Measurements from ENCODE around the gene PFDN1.

PFDN1 gene

GRCh38 chr5:140235791-140236551 is 66.9 kb downstream of the PFDN1 start:
- no peak for DNase-seq (ENCODE audit: low spot score)
- in situ Hi-C loops (cut with MboI; ENCODE audit: low sequenced_read_pairs, unreplicated experiment), result loop anchor here (25.0 kb wide), 1 partner anchor 476 kb away; the partner anchor contains the start of gene ZMAT2
- no peak for TF ChIP-seq CTCF (IDR thresholded peaks at IDR 0.05; ENCODE audit: borderline replicate concordance, control extremely low read depth, extremely low read depth, insufficient read depth, missing control alignments)

- no peak for DNase-seq (ENCODE audit: low spot score)
- in situ Hi-C loops (cut with MboI; ENCODE audit: low sequenced_read_pairs, unreplicated experiment), result loop anchor here (5.0 to 25.0 kb wide), 2 partner anchors 123 to 478 kb away; partner anchors contain the start of gene ZMAT2
- no peak for TF ChIP-seq CTCF (IDR thresholded peaks at IDR 0.05; ENCODE audit: borderline replicate concordance, control extremely low read depth, extremely low read depth, insufficient read depth, missing control alignments)
Measured at GRCh38 chr5:140234377-140234989, 68.4 kb downstream of the PFDN1 start.

GRCh38 chr5:140232731-140233130 is 70.2 kb downstream of the PFDN1 start:
- in situ Hi-C loops (cut with MboI; ENCODE audit: low sequenced_read_pairs, unreplicated experiment), result loop anchor here (5.0 to 25.0 kb wide), 2 partner anchors 125 to 480 kb away; partner anchors contain the start of gene ZMAT2
- TF ChIP-seq CTCF (IDR thresholded peaks at IDR 0.05; ENCODE audit: borderline replicate concordance, control extremely low read depth, extremely low read depth, insufficient read depth, missing control alignments), result no peak
- DNase-seq (ENCODE audit: low spot score), result no peak

- no peak for TF ChIP-seq CTCF (IDR thresholded peaks at IDR 0.05; ENCODE audit: borderline replicate concordance, control extremely low read depth, extremely low read depth, insufficient read depth, missing control alignments)
- no peak for DNase-seq (ENCODE audit: low spot score)
- in situ Hi-C loops (cut with MboI; ENCODE audit: low sequenced_read_pairs, unreplicated experiment), result loop anchor here (5.0 to 25.0 kb wide), 2 partner anchors 127 to 482 kb away; partner anchors contain the start of gene ZMAT2
Measured at GRCh38 chr5:140230373-140230772, 72.5 kb downstream of the PFDN1 start.

- in situ Hi-C loops (cut with MboI; ENCODE audit: low sequenced_read_pairs, unreplicated experiment), result loop anchor here (25.0 kb wide), 1 partner anchor 484 kb away; the partner anchor contains the start of gene ZMAT2
- TF ChIP-seq CTCF (IDR thresholded peaks at IDR 0.05; ENCODE audit: borderline replicate concordance, control extremely low read depth, extremely low read depth, insufficient read depth, missing control alignments), result no peak
- DNase-seq (ENCODE audit: low spot score), result no peak
Measured at GRCh38 chr5:140228364-140228837, 74.5 kb downstream of the PFDN1 start.

- in situ Hi-C loops (cut with MboI; ENCODE audit: low sequenced_read_pairs, unreplicated experiment), result loop anchor here (25.0 kb wide), 1 partner anchor 485 kb away; the partner anchor contains the start of gene ZMAT2
- peak; percentile 41 for TF ChIP-seq CTCF (IDR thresholded peaks at IDR 0.05; ENCODE audit: borderline replicate concordance, control extremely low read depth, extremely low read depth, insufficient read depth, missing control alignments)
- no peak for DNase-seq (ENCODE audit: low spot score)
Measured at GRCh38 chr5:140227046-140227445, 75.9 kb downstream of the PFDN1 start.
